HEK293T (cell line): ENCODE results near the gene DOCK3.
"Not testable (repeated sequence)": the region's sequence is repeated elsewhere in the genome, so short reads cannot be mapped to it uniquely, and the experiment has no call there.

Experiments
- CTCF ChIA-PET: fragments of 350-600 bp; formaldehyde crosslinking; extraction: SDS; loops from one replicate; lab custom pipeline; 2021; ENCODE audit warnings: antibody characterized with exemption, inconsistent platforms; lab: Yijun Ruan, JAX
- POLR2A ChIA-PET: fragments of 350-600 bp; formaldehyde crosslinking; extraction: SDS; loops from one replicate; lab custom pipeline; 2020; ENCODE audit warnings: antibody characterized with exemption, inconsistent platforms; lab: Yijun Ruan, JAX
- DNase-seq: peaks from one replicate; pipeline ENCODE4 v3.0.0; 2012; ENCODE audit warnings: mixed read lengths; ENCODE audit errors: extremely low spot score
- ARNT ChIP-seq: fragments of 450-650 bp; IDR thresholded peaks from 2 replicates; pipeline ENCODE4 v1.6.1; 2017; ENCODE audit warnings: mild to moderate bottlenecking
- BHLHE40 ChIP-seq: fragments of 450-650 bp; IDR thresholded peaks from 2 replicates; pipeline ENCODE4 v1.6.1; 2016; ENCODE audit warnings: mild to moderate bottlenecking, moderate library complexity, borderline replicate concordance
- CTBP1 ChIP-seq: fragments of 450-650 bp; IDR thresholded peaks from 2 replicates; pipeline ENCODE4 v1.6.1; 2016; ENCODE audit warnings: borderline replicate concordance
- ELF4 ChIP-seq: fragments of 450-650 bp; IDR thresholded peaks from 2 replicates; pipeline ENCODE4 v1.6.1; 2017; ENCODE audit warnings: antibody characterized with exemption
- FOXA1 ChIP-seq: fragments of 450-650 bp; IDR thresholded peaks from 2 replicates; pipeline ENCODE4 v1.6.1; 2016; ENCODE audit warnings: mild to moderate bottlenecking
- FOXK2 ChIP-seq: fragments of 450-650 bp; IDR thresholded peaks from 2 replicates; pipeline ENCODE4 v1.6.1; 2016; ENCODE audit warnings: mild to moderate bottlenecking
- FOXM1 ChIP-seq: fragments of 450-650 bp; IDR thresholded peaks from 2 replicates; pipeline ENCODE4 v1.6.1; 2017; ENCODE audit warnings: mild to moderate bottlenecking, borderline replicate concordance
- HDGF ChIP-seq: fragments of 450-650 bp; IDR thresholded peaks from 2 replicates; pipeline ENCODE4 v1.6.1; 2017; ENCODE audit warnings: antibody characterized with exemption, borderline replicate concordance
- L3MBTL2 ChIP-seq: fragments of 450-650 bp; conservative IDR thresholded peaks from 2 replicates; pipeline ENCODE4 v1.6.1; 2016; ENCODE audit warnings: mild to moderate bottlenecking
- LEF1 ChIP-seq: fragments of 450-650 bp; IDR thresholded peaks from 2 replicates; pipeline ENCODE4 v1.6.1; 2017; ENCODE audit warnings: mild to moderate bottlenecking, borderline replicate concordance
- NFRKB ChIP-seq: fragments of 450-650 bp; IDR thresholded peaks from 2 replicates; pipeline ENCODE4 v1.6.1; 2016; ENCODE audit warnings: mild to moderate bottlenecking, moderate library complexity
- PKNOX1 ChIP-seq: fragments of 450-650 bp; IDR thresholded peaks from 2 replicates; pipeline ENCODE4 v1.6.1; 2016
- SP1 ChIP-seq: fragments of 450-650 bp; IDR thresholded peaks from 2 replicates; pipeline ENCODE4 v1.6.1; 2017
- SUZ12 ChIP-seq: fragments of 450-650 bp; IDR thresholded peaks from 2 replicates; pipeline ENCODE4 v1.6.1; 2016; ENCODE audit warnings: mild to moderate bottlenecking
- TARDBP ChIP-seq: fragments of 450-650 bp; IDR thresholded peaks from 2 replicates; pipeline ENCODE4 v1.6.1; 2016
- ZNF384 ChIP-seq: fragments of 450-650 bp; IDR thresholded peaks from 2 replicates; pipeline ENCODE4 v1.6.1; 2016

Gene DOCK3

DNA sequence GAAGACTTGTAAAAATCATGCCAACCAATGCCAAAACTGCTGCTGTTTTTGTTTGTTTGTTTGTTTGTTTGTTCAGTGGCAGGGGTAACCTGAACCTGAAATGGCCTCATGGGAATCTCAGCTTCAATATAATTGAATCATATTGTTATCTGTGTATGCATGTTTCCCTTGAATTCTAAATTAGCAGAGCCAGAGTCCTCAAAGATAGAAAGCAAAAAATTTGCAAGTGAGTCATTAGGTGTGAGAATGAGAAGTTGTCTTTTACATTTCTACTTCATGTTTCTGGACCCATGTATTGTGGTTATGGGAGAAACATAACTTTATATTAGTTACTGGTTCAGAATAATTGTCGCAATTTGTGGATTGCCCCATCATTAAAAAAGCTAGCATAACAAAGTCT, 249.2 kb downstream of the DOCK3 start:
- ChIA-PET POLR2A (no interaction called here), CTCF (no interaction called here)
- TF ChIP-seq NFRKB (no peak), SP1 (no peak), LEF1 (no peak), PKNOX1 (no peak), FOXA1 (no peak), ZNF384 (no peak), TARDBP (no peak), SUZ12 (no peak), ARNT (no peak), FOXK2 (no peak)
- no peak for DNase-seq

- no peak for DNase-seq
- ChIA-PET CTCF (no interaction called here), POLR2A (no interaction called here)
- TF ChIP-seq ARNT, result no peak
- no peak for TF ChIP-seq TARDBP
- TF ChIP-seq CTBP1, result no peak
- no peak for TF ChIP-seq ZNF384
- no peak for TF ChIP-seq SP1
- TF ChIP-seq PKNOX1, result no peak
- TF ChIP-seq SUZ12, result no peak
- TF ChIP-seq BHLHE40, result no peak
- TF ChIP-seq NFRKB, result no peak
- no peak for TF ChIP-seq FOXM1
- TF ChIP-seq FOXA1, result no peak
- TF ChIP-seq FOXK2, result no peak
- TF ChIP-seq LEF1, result no peak
Measured at GRCh38 chr3:50924638-50925037, 249.9 kb downstream of the DOCK3 start.

- TF ChIP-seq ELF4 (no peak), FOXK2 (no peak), PKNOX1 (no peak)
- DNase-seq, result no peak
- ChIA-PET POLR2A (no interaction called here), CTCF (interaction anchor here (0.6 kb wide), 2 partner anchors 45 to 348 kb away, joined by 3 to 5 read pairs; no protein-coding TSS in a partner anchor)
Measured at GRCh38 chr3:50926868-50927267, 252.1 kb downstream of the DOCK3 start.

DNA sequence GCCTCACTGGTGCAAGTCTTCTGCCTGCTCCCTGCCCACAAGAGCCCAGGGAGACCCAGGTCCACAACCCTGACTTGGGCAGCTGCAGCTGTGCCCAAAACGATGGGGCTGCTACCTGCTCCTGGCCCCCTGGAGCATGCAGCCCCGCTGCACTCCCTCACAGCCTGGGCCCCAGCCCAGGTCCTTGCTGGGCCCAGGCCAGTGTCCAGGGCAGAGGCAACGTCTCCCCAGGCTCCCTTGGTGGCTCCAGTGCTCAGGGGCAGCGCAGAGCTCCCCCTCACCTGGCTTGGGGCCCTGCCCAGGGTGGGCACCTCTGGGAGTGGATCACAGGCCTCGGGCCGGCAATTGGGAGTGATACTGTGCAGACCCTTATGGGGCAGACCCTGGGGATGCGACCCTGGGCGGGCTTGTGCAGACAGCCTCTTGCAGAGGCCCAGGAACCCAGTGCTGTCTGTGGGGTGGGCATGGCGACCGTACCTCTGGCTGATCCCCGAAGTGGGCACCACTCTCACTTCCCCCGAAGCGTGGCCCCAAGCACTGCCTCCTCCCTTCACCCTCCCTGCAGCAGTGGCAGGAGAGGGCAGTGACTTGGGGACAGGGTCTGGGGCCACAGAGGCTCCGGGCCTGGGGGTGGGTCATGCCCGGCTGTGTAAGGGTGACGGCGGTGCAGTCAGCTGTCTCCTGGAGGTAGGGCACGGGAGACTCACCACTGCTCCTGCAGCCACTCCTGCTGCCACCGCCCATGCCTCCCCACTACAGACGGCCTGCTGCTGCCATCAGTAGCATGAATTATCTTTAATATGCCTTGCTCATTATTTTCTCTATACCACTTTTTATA, 255.9 kb downstream of the DOCK3 start:
- POLR2A ChIA-PET, result no interaction called here
- CTCF ChIA-PET, result no interaction called here
- TF ChIP-seq CTBP1 (no peak), NFRKB (no peak), SUZ12 (no peak), TARDBP (no peak), ZNF384 (no peak), FOXA1 (no peak), PKNOX1 (no peak), HDGF (no peak), L3MBTL2 (no peak)

DNA sequence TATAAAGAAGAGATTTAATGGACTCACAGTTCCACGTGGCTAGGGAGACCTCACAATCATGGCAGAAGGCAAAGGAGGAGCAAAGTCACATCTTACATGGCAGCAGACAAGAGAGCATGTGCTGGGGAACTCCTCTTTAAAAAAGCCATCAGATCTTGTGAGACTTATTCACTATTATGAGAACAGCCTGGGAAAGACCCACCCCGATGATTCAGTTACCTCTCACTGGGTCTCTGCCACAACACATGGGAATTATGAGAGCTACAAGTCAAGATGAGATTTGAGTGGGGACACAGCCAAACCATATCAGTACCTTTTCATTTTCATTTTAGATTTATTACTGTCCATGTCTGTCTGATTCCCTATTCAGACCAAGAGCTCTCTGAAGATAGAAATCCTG, 258.2 kb downstream of the DOCK3 start:
- DNase-seq, POLR2A ChIA-PET, CTCF ChIA-PET: not testable (repeated sequence)

More for the DNA sequence above, 255.9 kb downstream of the DOCK3 start:
- DNase-seq, result no peak

- TF ChIP-seq TARDBP, result no peak
- no peak for TF ChIP-seq FOXK2
- TF ChIP-seq NFRKB, result no peak
- TF ChIP-seq CTBP1, result no peak
- TF ChIP-seq BHLHE40, result no peak
- no peak for TF ChIP-seq ARNT
- no peak for TF ChIP-seq FOXM1
- TF ChIP-seq SUZ12, result no peak
- CTCF ChIA-PET, result no interaction called here
- POLR2A ChIA-PET, result interaction anchor here (0.6 kb wide), 1 partner anchor 252 kb away, joined by 3 read pairs; no protein-coding TSS in a partner anchor
- DNase-seq, result no peak
Measured at GRCh38 chr3:50936389-50936788, 261.7 kb downstream of the DOCK3 start.

DNA sequence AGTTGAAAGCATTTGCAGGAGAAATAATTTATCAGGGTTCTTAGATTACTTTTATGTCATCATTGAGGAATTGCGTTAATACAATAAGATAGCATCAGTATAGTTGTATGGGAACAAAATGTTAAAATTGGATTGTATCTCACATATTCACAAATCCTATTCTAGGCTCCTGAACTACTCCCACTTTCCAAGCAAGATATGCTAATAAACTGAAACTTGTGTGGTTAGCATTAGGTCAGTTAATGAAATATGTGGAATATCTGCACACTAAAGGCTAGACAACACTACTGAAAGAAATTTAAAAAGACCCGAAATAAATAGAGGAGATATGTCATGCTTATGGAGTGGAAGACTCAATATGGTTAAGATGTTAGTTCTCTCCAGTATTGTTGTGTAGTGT, 272.7 kb downstream of the DOCK3 start:
- CTCF ChIA-PET, result no interaction called here
- no peak for TF ChIP-seq FOXM1
- TF ChIP-seq FOXA1, result no peak
- no peak for TF ChIP-seq NFRKB
- TF ChIP-seq FOXK2, result no peak
- TF ChIP-seq CTBP1, result no peak
- no peak for TF ChIP-seq ZNF384
- no peak for TF ChIP-seq BHLHE40
- no peak for TF ChIP-seq TARDBP
- no peak for TF ChIP-seq SP1
- TF ChIP-seq ELF4, result no peak
- TF ChIP-seq L3MBTL2, result no peak
- no peak for TF ChIP-seq SUZ12
- TF ChIP-seq ARNT, result no peak
- TF ChIP-seq HDGF, result no peak
- TF ChIP-seq PKNOX1, result no peak
- no peak for TF ChIP-seq LEF1
- no peak for DNase-seq
- POLR2A ChIA-PET, result no interaction called here
